Neural progenitor cell (in vitro differentiated cells): ENCODE data around the gene SDR39U1.

Source experiments
- CTCF ChIP-seq: fragments of 200-600 bp; sonication (generic); IDR thresholded peaks from 2 replicates; pipeline ENCODE4 v1.5.1; 2017; ENCODE audit warnings: antibody characterized with exemption, mild to moderate bottlenecking
- EZH2 ChIP-seq: fragments of 200-600 bp; sonication (generic); IDR thresholded peaks from 2 replicates; pipeline ENCODE4 v1.6.1; 2017; ENCODE audit warnings: antibody characterized with exemption, mild to moderate bottlenecking, moderate library complexity

- TF ChIP-seq CTCF (no peak), EZH2 (no peak)
Measured at GRCh38 chr14:24439830-24440605, 2.6 kb downstream of the SDR39U1 start.
